ENCODE results near the gene PROSER2. TPM values are rescaled to one million over a fixed set of nuclear protein-coding genes. Genes with fewer than 3 reads are reported as not detected.

The PROSER2 gene
- total and polyA plus RNA-seq, 2 donors from 2014 or later = 8.1 to 48.2 TPM

DNA sequence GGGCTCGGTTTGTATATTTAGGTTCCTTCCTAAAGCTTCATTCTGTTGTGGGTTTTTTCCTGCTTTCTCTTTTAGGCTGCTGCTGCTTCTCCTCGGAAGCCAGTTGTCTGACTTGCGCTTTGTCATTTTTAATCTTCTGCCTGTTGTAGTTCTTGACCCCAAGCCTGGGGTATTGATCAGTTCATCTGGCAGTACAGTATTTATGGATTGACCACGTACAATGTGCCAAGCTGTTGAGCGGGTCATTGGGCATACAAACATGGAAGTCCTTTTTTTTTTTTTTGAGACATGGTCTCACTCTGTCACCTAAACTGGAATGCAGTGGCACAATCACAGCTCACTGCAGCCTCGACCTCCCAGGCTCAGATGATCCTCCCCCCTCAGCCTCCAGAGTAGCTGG, 4.3 kb downstream of the PROSER2 start:
- H3K27ac ChIP-seq (ENCODE audit: low read depth in 2 of 2, low read length in 2 of 2) = no peak overlapping the region
- H3K4me3 ChIP-seq (ENCODE audit: low read length in 3 of 3) = no peak overlapping the region
- H3K36me3 ChIP-seq (ENCODE audit: control insufficient read depth in 2 of 3, insufficient read depth in 3 of 3, low read length in 3 of 3) = no peaks in the 10 kb centered on the region
- no peak for TF ChIP-seq CTCF (IDR thresholded peaks at IDR 0.05; ENCODE audit: borderline replicate concordance, extremely low read depth, insufficient read depth)
- DNase-seq = no peak
- H3K4me1 ChIP-seq (ENCODE audit: control insufficient read depth in 2 of 3, insufficient read depth in 2 of 3, low read depth in 1 of 3, low read length in 3 of 3) = peaks cover 0 to 6% (median 2%) of the 10 kb centered on the region in 3 donors
- no peaks in the 10 kb centered on the region for H3K9me3 ChIP-seq (ENCODE audit: control insufficient read depth in 2 of 3, insufficient read depth in 1 of 3, low read length in 3 of 3)
- intact Hi-C loops (cut with DNase I) = no loop called here
- no peak overlapping the region for H3K9ac ChIP-seq (ENCODE audit: low read length in 3 of 3)
- H3K27me3 ChIP-seq (ENCODE audit: control insufficient read depth, insufficient read depth, low read length) = no peaks in the 10 kb centered on the region
- no peak for FAIRE-seq

DNA sequence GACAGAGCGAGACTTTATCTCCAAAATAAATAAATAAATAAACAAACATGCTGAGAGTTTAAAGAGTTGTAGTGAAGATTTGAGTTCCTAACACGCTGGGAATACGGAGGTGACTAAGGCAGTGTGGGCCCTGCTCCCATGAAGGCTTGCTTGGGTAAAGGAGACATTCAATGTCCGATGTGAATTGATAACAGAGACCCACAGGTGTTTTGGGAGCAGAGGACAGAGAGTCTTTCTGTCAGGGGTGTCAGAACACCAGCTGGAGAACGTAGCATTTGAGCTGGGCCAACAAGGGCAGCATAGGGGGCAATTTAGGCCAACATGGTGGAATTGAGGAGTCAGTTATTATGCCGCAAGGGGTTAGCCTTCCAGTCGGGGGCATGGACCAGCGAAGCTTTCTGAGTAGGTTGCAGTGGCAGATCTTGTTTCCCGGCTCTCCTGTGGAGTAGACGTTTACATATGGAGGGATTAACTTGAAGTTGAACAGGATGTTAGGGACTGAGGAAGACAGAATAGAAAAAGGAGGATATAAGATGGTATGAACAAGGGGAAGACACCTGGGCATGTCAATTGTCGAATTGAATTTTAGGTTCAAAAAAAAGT, 5.6 kb downstream of the PROSER2 start:
- intact Hi-C loops (cut with DNase I) = no loop called here
- Histone ChIP-seq H3K4me3 (ENCODE audit: low read length in 3 of 3) (no peak overlapping the region), H3K9ac (ENCODE audit: low read length in 3 of 3) (no peak overlapping the region), H3K4me1 (ENCODE audit: control insufficient read depth in 2 of 3, insufficient read depth in 2 of 3, low read depth in 1 of 3, low read length in 3 of 3) (peaks cover 0 to 6% (median 2%) of the 10 kb centered on the region in 3 donors), H3K27ac (ENCODE audit: low read depth in 2 of 2, low read length in 2 of 2) (no peak overlapping the region), H3K9me3 (ENCODE audit: control insufficient read depth in 2 of 3, insufficient read depth in 1 of 3, low read length in 3 of 3) (no peaks in the 10 kb centered on the region), H3K27me3 (ENCODE audit: control insufficient read depth, insufficient read depth, low read length) (no peaks in the 10 kb centered on the region), H3K36me3 (ENCODE audit: control insufficient read depth in 2 of 3, insufficient read depth in 3 of 3, low read length in 3 of 3) (no peaks in the 10 kb centered on the region)
- FAIRE-seq = no peak
- DNase-seq = no peak
- TF ChIP-seq CTCF (IDR thresholded peaks at IDR 0.05; ENCODE audit: borderline replicate concordance, extremely low read depth, insufficient read depth) = no peak

DNA sequence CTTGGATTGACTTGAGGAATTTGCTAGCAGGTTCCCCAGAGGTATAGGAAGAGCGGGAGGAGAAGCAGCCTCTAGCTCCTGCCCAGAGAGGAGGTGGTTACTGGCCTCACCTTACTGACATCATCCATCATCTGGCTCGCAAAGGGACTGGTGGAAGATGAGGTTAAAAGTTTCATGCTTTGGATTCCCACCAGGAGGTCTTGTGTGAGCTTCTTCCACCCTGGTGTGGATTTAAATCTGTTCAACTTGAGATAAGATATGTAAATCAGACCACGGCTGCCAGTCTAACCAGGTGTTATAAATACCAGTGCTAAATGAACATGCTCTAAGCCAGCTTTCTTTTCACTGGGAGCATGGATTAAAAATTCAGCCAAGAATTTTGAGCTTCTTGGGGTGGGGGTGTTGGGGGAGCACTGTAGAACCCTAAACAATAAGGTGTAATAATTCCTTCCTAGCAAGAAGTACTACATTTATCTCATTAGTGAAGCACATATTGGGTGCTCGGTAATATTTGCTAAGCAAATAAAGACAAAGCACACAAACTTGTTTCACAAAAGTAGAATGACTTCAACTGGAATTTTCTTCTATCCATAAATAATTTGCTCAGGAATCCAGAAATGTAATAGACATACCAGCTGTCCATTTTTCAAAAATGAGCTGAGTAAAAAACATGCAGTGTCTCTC, 7.8 kb downstream of the PROSER2 start:
- no peak for FAIRE-seq

More for the DNA sequence above, 7.8 kb downstream of the PROSER2 start:
- H3K9ac ChIP-seq (ENCODE audit: low read length in 3 of 3) = no peak overlapping the region
- no peak overlapping the region for H3K4me3 ChIP-seq (ENCODE audit: low read length in 3 of 3)
- no peaks in the 10 kb centered on the region for H3K36me3 ChIP-seq (ENCODE audit: control insufficient read depth in 2 of 3, insufficient read depth in 3 of 3, low read length in 3 of 3)
- H3K27ac ChIP-seq (ENCODE audit: low read depth in 2 of 2, low read length in 2 of 2) = peak overlapping the region in 1 of 2 donors; percentile 13
- H3K27me3 ChIP-seq (ENCODE audit: control insufficient read depth, insufficient read depth, low read length) = no peaks in the 10 kb centered on the region
- peaks cover 0 to 6% (median 2%) of the 10 kb centered on the region in 3 donors for H3K4me1 ChIP-seq (ENCODE audit: control insufficient read depth in 2 of 3, insufficient read depth in 2 of 3, low read depth in 1 of 3, low read length in 3 of 3)
- no peak for TF ChIP-seq CTCF (IDR thresholded peaks at IDR 0.05; ENCODE audit: borderline replicate concordance, extremely low read depth, insufficient read depth)
- intact Hi-C loops (cut with DNase I) = no loop called here
- no peak for DNase-seq
- H3K9me3 ChIP-seq (ENCODE audit: control insufficient read depth in 2 of 3, insufficient read depth in 1 of 3, low read length in 3 of 3) = no peaks in the 10 kb centered on the region

Measured in kidney (tissue), 14 donors.